Prostate gland (tissue), 2 donors: ENCODE results near the gene TRPC4. TPM values are rescaled to one million over a fixed set of nuclear protein-coding genes. Genes with fewer than 3 reads are reported as not detected.

Experiments
- DNase-seq: peaks from one replicate; pipeline ENCODE4 v3.0.0-alpha.2; 2019; ENCODE audit warnings: low spot score
- H3K27ac ChIP-seq, 2 donors: fragments of 200-600 bp; sonication (generic); 2 replicates each; pipeline ENCODE4 v1.5.1; 2017 to 2019
- H3K27me3 ChIP-seq: fragments of 200-600 bp; sonication (generic); replicated peaks from 2 replicates; pipeline ENCODE4 v1.5.1; 2019; ENCODE audit not compliant: insufficient read depth
- H3K36me3 ChIP-seq, 2 donors: fragments of 200-600 bp; sonication (generic); 1 replicate in 1 of 2; 2 replicates in 1 of 2; pipeline versions ENCODE4 v1.5.1 to v1.8.1; 2017 to 2019
- H3K4me1 ChIP-seq: fragments of 200-600 bp; sonication (generic); replicated peaks from 2 replicates; pipeline ENCODE4 v1.5.1; 2019
- H3K4me3 ChIP-seq, 2 donors: fragments of 200-600 bp; sonication (generic); 2 replicates each; pipeline ENCODE4 v1.5.1; 2017 to 2019
- H3K9me3 ChIP-seq: fragments of 200-600 bp; sonication (generic); 2 replicates; pipeline ENCODE4 v1.5.1; 2017
- POLR2A ChIP-seq: fragments of 450-650 bp; IDR thresholded peaks from one replicate; pipeline ENCODE4 v1.6.1; 2016; ENCODE audit warnings: antibody characterized with exemption, mild to moderate bottlenecking
- POLR2AphosphoS5 ChIP-seq: sonication (generic); formaldehyde crosslinking; IDR thresholded peaks from one replicate; pipeline ENCODE4 v1.6.1; 2017; ENCODE audit warnings: antibody characterized with exemption
- WGBS: methylation state at CpG from one replicate; pipeline ENCODE4 v1.1.5; 2018; 5-methylcytosine and 5-hydroxymethylcytosine counted together
- intact Hi-C: fragments of 100-400 bp; cut with DNase I; formaldehyde crosslinking; loops from one replicate; pipeline ENCODE4 v1.14.2; 2022
- total RNA-seq, 2 donors: library from RNA; depleted of rRNA; stranded (reverse); fragments of >200 nt; gene quantifications; one replicate each; pipeline ENCODE4 v1.1.0, GENCODE V29; 2016
- TF ChIP-seq, protein P1 (sequence below), 4 experiments: fragments of 200-600 bp in 2 of 4; fragments of 450-650 bp in 2 of 4; sonication (generic) in 2 of 4; IDR thresholded peaks; 1 replicate in 3 of 4; 2 replicates in 1 of 4; pipeline ENCODE4 v1.5.1; 2016 to 2019; ENCODE audit warnings: antibody characterized with exemption in 4 of 4, mild to moderate bottlenecking in 2 of 4, moderate library complexity in 2 of 4

The TRPC4 gene
- total RNA-seq, 2 donors from 2014 or later = 2.4 to 4.0 TPM

DNA sequence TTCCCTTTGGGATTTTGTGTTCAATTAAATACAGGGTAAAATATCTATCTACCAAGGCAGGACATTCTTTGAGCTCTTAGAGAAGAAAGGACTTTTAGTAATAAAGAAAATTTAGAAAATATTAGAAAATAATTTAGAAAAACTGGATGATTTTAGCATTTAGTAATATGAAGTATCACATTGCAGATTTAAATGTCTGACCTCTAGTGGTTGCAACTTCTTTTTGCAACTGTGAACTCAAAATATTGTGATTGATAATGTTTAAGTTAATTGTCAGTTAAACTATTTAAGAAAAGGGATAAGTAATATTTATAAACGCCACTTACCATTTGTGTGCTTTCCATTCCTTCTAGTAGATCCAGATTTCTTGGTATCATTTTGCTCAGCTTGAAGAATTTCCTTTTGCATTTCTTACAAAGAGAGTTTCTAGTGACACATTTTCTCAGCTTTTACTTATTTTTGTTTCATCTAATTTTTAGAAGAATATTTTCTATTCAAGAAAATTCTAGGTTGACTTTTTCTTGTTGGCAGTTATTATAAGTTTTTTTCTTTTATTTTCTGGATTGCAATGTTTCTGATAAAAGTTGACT, 260.7 kb downstream of the TRPC4 start:
- DNase-seq = no peak
- Histone ChIP-seq H3K4me3 (no peak overlapping the region), H3K27me3 (no peaks in the 10 kb centered on the region), H3K27ac (no peak overlapping the region), H3K9me3 (no peaks in the 10 kb centered on the region), H3K4me1 (no peaks in the 10 kb centered on the region), H3K36me3 (no peaks in the 10 kb centered on the region)
- WGBS = 81% methylated on average over 1 of the region's 1 CpG
- intact Hi-C loops = no loop called here
- TF ChIP-seq, protein P1, sequence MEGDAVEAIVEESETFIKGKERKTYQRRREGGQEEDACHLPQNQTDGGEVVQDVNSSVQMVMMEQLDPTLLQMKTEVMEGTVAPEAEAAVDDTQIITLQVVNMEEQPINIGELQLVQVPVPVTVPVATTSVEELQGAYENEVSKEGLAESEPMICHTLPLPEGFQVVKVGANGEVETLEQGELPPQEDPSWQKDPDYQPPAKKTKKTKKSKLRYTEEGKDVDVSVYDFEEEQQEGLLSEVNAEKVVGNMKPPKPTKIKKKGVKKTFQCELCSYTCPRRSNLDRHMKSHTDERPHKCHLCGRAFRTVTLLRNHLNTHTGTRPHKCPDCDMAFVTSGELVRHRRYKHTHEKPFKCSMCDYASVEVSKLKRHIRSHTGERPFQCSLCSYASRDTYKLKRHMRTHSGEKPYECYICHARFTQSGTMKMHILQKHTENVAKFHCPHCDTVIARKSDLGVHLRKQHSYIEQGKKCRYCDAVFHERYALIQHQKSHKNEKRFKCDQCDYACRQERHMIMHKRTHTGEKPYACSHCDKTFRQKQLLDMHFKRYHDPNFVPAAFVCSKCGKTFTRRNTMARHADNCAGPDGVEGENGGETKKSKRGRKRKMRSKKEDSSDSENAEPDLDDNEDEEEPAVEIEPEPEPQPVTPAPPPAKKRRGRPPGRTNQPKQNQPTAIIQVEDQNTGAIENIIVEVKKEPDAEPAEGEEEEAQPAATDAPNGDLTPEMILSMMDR (IDR thresholded peaks at IDR 0.05) = peak in 1 of 4 experiments; percentile 10
- no peak for TF ChIP-seq POLR2AphosphoS5

DNA sequence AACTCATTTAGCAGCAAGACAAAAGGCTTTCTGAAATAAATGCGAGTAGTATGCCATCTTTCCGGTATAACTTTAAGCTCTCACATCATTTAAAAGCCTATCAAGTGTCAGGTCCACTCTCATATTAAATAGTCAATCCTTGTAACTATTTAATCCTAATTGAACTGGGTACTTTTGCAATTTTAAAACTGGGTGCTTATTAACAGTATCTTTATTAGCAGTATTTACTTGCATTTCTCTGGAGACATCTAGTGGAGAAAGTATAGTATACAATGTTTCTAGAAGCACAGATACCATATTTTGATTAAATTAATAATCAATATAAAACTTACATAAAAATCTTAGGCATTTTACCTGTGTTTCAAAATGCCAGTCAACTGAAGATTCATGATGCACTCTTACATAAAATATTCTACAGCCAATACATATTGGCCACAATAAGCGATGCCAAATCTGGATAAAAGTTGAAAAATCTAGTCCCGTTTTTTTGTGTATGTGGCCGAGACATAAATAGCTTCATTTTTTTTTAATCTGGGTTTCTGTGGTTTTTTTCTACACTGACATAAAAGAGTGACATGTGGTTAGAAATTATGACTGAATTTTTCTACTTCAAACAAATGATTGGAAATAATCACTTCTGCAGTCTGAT, 266.7 kb downstream of the TRPC4 start:
- 60% methylated on average over 5 of the region's 5 CpGs for WGBS
- Histone ChIP-seq H3K9me3 (no peaks in the 10 kb centered on the region), H3K4me3 (no peak overlapping the region), H3K36me3 (no peaks in the 10 kb centered on the region), H3K27ac (no peak overlapping the region), H3K4me1 (no peaks in the 10 kb centered on the region), H3K27me3 (no peaks in the 10 kb centered on the region)
- no peak for DNase-seq
- TF ChIP-seq POLR2AphosphoS5 = no peak
- TF ChIP-seq, protein P1 (IDR thresholded peaks at IDR 0.05) = peak in 3 of 4 experiments; percentile 41 to 52 (median 41)
- TF ChIP-seq POLR2A = no peak
- intact Hi-C loops = loop anchor here (2.0 kb wide), 2 partner anchors 494 to 530 kb away; no protein-coding TSS in a partner anchor

DNA sequence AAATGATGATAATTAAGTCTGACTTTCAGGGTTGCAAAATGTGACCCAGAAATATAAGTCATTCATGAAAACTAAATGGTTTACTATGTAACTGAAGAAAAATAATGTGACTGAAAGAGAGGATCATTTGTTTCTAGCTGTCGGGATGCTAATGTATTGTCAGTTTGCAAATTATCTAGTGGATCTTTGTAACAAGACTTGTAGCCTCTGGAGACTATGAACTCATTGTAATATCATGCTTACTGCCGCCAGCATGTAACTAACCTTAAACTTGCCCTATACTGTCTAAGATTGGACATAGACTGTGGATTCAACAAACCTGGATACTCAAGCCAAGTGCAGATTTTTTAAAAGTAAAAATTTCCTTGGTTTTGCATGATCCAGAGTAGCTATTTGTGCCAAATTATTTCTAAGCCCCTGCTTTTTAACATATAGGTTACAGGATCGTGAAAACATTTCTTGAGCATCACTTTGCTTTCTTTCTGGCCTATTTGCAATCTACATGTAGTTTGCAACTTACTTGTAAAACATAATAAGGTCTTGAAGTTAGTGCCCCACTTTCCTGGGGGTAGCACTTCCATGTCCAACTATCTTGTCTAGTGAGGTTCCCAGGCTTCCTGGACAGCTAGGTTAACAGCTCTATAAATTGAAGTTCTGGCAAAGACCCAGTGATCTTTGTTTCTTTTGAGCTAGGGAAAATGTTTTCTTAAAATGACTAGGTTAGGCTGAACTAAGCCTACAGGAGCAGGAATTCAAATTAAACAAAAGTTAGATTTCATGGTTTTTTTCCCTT, 267.7 kb downstream of the TRPC4 start:
- intact Hi-C loops = loop anchor here (2.0 kb wide), 2 partner anchors 493 to 529 kb away; no protein-coding TSS in a partner anchor
- Histone ChIP-seq H3K36me3 (no peaks in the 10 kb centered on the region), H3K27me3 (no peaks in the 10 kb centered on the region), H3K27ac (no peak overlapping the region), H3K9me3 (no peaks in the 10 kb centered on the region), H3K4me1 (no peaks in the 10 kb centered on the region), H3K4me3 (no peak overlapping the region)
- TF ChIP-seq, protein P1 (IDR thresholded peaks at IDR 0.05) = no peak
- no peak for TF ChIP-seq POLR2A
- no peak for TF ChIP-seq POLR2AphosphoS5
- 73% methylated on average over 3 of the region's 3 CpGs for WGBS
- DNase-seq = peak; percentile 12

DNA sequence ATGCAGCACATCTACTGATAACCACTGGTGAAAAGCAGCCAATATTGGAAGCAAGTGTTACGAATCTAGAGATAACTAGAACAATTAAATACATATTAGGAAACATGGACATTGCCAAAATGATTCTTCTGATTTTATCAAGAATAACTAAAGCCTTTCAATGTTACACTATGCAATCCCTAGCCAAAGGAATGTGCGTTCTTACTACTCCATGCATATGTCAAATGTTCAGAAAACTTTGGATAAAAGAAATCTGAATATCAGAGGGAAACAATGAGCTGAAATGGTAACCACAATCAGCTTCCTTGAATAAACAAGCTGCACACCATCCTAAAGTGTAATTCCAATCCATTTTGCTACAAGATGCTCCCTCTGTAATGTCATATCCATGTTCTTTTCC, 270.1 kb downstream of the TRPC4 start:
- TF ChIP-seq POLR2AphosphoS5 (no peak), POLR2A (no peak)
- TF ChIP-seq, protein P1 (IDR thresholded peaks at IDR 0.05) = no peak
- Histone ChIP-seq H3K4me3 (no peak overlapping the region), H3K9me3 (no peaks in the 10 kb centered on the region), H3K27ac (no peak overlapping the region), H3K4me1 (no peaks in the 10 kb centered on the region), H3K27me3 (no peaks in the 10 kb centered on the region), H3K36me3 (no peaks in the 10 kb centered on the region)
- WGBS = 29% methylated on average over 2 of the region's 2 CpGs
- intact Hi-C loops = no loop called here
- DNase-seq = no peak
